Panc1 (cell line): ENCODE measurements around the gene USF1. TPM values are rescaled to one million over a fixed set of nuclear protein-coding genes. Genes with fewer than 3 reads are reported as not detected.
"Not testable (repeated sequence)": the region's sequence is repeated elsewhere in the genome, so short reads cannot be mapped to it uniquely, and the experiment has no call there.

Experiments used
- ATAC-seq: fragments of 200-7000 bp; cut with Tn5 transposase; 2 replicates; pipeline ENCODE4 v1.9.1; 2020; ENCODE audit warnings: mild to moderate bottlenecking, moderate library complexity
- BruUV-seq: library from RNA; stranded (reverse); fragments of 400-500 nt; replicated peaks from 2 replicates; lab custom pipeline; 2021; lab: Mats Ljungman, UMichigan
- CTCF ChIA-PET: fragments of 300-600 bp; sonication (Branson Sonifier 250); formaldehyde crosslinking; loops from one replicate; lab custom pipeline; 2022; ENCODE audit warnings: antibody characterized with exemption; lab: Charles Lee
- POLR2A ChIA-PET: fragments of 300-600 bp; sonication (Branson Sonifier 250); formaldehyde crosslinking; loops from one replicate; lab custom pipeline; 2022; ENCODE audit warnings: antibody characterized with exemption; lab: Charles Lee
- DNase-seq: peaks from one replicate; pipeline ENCODE4 v3.0.0-alpha.2; 2010; ENCODE audit warnings: low read depth, low spot score
- H3K27ac ChIP-seq: 2 replicates; pipeline ENCODE4 v1.5.1; 2011; ENCODE audit warnings: mild to moderate bottlenecking, low read length, inconsistent platforms
- H3K27me3 ChIP-seq: fragments of 200-500 bp; sonication (Bioruptor generic); 2 replicates; pipeline ENCODE4 v1.6.0; 2014; ENCODE audit warnings: low read length, inconsistent platforms; ENCODE audit not compliant: control insufficient read depth, insufficient read depth
- H3K36me3 ChIP-seq: fragments of 200-500 bp; sonication (Bioruptor generic); 2 replicates; pipeline ENCODE4 v1.5.1; 2014; ENCODE audit warnings: inconsistent platforms, mild to moderate bottlenecking, low read length, moderate library complexity; ENCODE audit not compliant: control insufficient read depth, insufficient read depth
- H3K4me1 ChIP-seq: 2 replicates; pipeline ENCODE4 v1.5.1; 2011; ENCODE audit warnings: inconsistent platforms, mild to moderate bottlenecking, low read length, moderate library complexity; ENCODE audit not compliant: control insufficient read depth, insufficient read depth
- H3K4me3 ChIP-seq, 2 experiments: 2 replicates each; pipeline ENCODE4 v1.5.1; 2011 to 2012; ENCODE audit warnings: low read depth in 2 of 2, low read length in 2 of 2, mild to moderate bottlenecking in 2 of 2, inconsistent platforms in 1 of 2, moderate library complexity in 1 of 2
- H3K9me3 ChIP-seq: fragments of 200-500 bp; sonication (Bioruptor generic); 2 replicates; pipeline ENCODE4 v1.5.1; 2014; ENCODE audit warnings: low read depth, mild to moderate bottlenecking, inconsistent platforms, low read length, moderate library complexity; ENCODE audit not compliant: control insufficient read depth, insufficient read depth
- POLR2AphosphoS5 ChIP-seq: IDR thresholded peaks from 2 replicates; pipeline ENCODE4 v1.6.1; 2012; ENCODE audit warnings: mild to moderate bottlenecking, low read depth, low read length, moderate library complexity
- SIN3A ChIP-seq: IDR thresholded peaks from 2 replicates; pipeline ENCODE4 v1.6.1; 2012; ENCODE audit warnings: low read depth, mild to moderate bottlenecking, low read length, moderate library complexity, borderline replicate concordance; ENCODE audit not compliant: insufficient read depth
- TCF7L2 ChIP-seq: IDR thresholded peaks from 2 replicates; pipeline ENCODE4 v1.6.1; 2011; ENCODE audit warnings: mild to moderate bottlenecking, low read depth, low read length, inconsistent platforms
- in situ Hi-C: cut with HindIII; loops from 2 replicates; pipeline ENCODE4 v1.10.0; 2016; ENCODE audit warnings: low sequenced_read_pairs, low pct_unique_long_range_greater_than_20kb
- intact Hi-C: fragments of 100-400 bp; cut with micrococcal nuclease; formaldehyde crosslinking; loops from one replicate; pipeline ENCODE4 v1.10.0; 2022; ENCODE audit not compliant: unreplicated experiment
- total RNA-seq: library from RNA; stranded (reverse); gene quantifications from one replicate; pipeline ENCODE4 v1.2.1, GENCODE V29; 2021; ENCODE audit not compliant: unreplicated experiment
- TF ChIP-seq, protein P1 (sequence below): fragments of 450-650 bp; IDR thresholded peaks from 2 replicates; pipeline ENCODE4 v1.5.1; 2017; ENCODE audit warnings: mild to moderate bottlenecking
- TF ChIP-seq, protein P2 (sequence below), 2 experiments: IDR thresholded peaks; 2 replicates each; pipeline ENCODE4 v1.6.1; 2011 to 2012; ENCODE audit warnings: low read depth in 2 of 2, control low read depth in 1 of 2, low read length in 1 of 2, mild to moderate bottlenecking in 1 of 2, moderate library complexity in 1 of 2; ENCODE audit not compliant: insufficient read depth in 1 of 2

Gene USF1
- total RNA-seq, 1 experiment from 2014 or later = 57.7 TPM

DNA sequence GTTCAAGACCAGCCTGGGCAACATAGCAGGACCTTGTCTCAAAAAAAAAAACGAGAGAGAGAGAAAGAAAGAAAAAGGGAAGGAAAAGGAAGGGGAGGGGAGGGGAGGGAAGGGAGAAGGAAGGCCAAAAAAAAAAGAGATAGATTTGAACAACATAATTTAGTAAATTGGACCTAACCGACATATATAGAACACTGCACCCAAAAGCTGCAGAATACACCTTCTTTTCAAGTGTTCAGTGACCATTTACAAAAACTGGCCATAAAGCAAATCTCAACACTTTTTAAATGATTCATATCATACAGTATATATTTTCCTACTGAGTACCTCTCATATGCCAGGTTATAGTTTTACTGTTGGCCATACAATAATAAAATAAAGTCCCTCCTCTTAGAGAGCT lies 13.9 kb downstream of the USF1 start:
- ATAC-seq (no peak), DNase-seq (no peak)
- TF ChIP-seq TCF7L2 (no peak), SIN3A (no peak), POLR2AphosphoS5 (no peak)
- TF ChIP-seq, protein P1, sequence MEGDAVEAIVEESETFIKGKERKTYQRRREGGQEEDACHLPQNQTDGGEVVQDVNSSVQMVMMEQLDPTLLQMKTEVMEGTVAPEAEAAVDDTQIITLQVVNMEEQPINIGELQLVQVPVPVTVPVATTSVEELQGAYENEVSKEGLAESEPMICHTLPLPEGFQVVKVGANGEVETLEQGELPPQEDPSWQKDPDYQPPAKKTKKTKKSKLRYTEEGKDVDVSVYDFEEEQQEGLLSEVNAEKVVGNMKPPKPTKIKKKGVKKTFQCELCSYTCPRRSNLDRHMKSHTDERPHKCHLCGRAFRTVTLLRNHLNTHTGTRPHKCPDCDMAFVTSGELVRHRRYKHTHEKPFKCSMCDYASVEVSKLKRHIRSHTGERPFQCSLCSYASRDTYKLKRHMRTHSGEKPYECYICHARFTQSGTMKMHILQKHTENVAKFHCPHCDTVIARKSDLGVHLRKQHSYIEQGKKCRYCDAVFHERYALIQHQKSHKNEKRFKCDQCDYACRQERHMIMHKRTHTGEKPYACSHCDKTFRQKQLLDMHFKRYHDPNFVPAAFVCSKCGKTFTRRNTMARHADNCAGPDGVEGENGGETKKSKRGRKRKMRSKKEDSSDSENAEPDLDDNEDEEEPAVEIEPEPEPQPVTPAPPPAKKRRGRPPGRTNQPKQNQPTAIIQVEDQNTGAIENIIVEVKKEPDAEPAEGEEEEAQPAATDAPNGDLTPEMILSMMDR = no peak
- TF ChIP-seq, protein P2, sequence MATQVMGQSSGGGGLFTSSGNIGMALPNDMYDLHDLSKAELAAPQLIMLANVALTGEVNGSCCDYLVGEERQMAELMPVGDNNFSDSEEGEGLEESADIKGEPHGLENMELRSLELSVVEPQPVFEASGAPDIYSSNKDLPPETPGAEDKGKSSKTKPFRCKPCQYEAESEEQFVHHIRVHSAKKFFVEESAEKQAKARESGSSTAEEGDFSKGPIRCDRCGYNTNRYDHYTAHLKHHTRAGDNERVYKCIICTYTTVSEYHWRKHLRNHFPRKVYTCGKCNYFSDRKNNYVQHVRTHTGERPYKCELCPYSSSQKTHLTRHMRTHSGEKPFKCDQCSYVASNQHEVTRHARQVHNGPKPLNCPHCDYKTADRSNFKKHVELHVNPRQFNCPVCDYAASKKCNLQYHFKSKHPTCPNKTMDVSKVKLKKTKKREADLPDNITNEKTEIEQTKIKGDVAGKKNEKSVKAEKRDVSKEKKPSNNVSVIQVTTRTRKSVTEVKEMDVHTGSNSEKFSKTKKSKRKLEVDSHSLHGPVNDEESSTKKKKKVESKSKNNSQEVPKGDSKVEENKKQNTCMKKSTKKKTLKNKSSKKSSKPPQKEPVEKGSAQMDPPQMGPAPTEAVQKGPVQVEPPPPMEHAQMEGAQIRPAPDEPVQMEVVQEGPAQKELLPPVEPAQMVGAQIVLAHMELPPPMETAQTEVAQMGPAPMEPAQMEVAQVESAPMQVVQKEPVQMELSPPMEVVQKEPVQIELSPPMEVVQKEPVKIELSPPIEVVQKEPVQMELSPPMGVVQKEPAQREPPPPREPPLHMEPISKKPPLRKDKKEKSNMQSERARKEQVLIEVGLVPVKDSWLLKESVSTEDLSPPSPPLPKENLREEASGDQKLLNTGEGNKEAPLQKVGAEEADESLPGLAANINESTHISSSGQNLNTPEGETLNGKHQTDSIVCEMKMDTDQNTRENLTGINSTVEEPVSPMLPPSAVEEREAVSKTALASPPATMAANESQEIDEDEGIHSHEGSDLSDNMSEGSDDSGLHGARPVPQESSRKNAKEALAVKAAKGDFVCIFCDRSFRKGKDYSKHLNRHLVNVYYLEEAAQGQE (IDR thresholded peaks at IDR 0.05; ENCODE audit: insufficient read depth in 1 of 2, low read depth in 2 of 2, low read length in 1 of 2) = no peak
- no TSS peak for BruUV-seq
- ChIA-PET CTCF (interaction anchor here (0.6 kb wide), 1 partner anchor 143 kb away, joined by 3 read pairs; no protein-coding TSS in a partner anchor), POLR2A (no interaction called here)
- Histone ChIP-seq H3K9me3 (no peaks in the 10 kb centered on the region), H3K27me3 (no peaks in the 10 kb centered on the region), H3K27ac (no peak overlapping the region), H3K4me3 (no peak overlapping the region), H3K36me3 (no peaks in the 10 kb centered on the region), H3K4me1 (peaks cover 2% of the 10 kb centered on the region; the same call in 1 of the 2 replicates)
- intact Hi-C loops = no loop called here
- in situ Hi-C loops = no loop called here

DNA sequence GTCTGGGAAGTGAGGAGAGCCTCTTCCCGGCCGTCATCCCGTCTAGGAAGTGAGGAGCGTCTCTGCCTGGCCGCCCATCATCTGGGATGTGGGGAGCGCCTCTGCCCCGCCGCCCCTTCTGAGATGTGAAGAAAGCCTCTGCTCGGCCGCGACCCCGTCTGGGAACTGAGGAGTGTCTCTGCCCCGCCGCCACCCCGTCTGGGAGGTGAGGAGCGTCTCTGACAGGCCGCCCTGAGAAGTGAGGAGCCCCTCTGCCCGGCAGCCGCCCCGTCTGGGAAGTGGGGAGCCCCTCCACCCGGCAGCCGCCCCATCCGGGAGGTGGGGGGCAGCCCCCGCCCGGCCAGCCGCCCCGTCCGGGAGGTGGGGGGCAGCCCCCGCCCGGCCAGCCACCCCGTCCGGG lies 16.3 kb downstream of the USF1 start:
- H3K4me1 ChIP-seq, ATAC-seq, in situ Hi-C loops, POLR2A ChIA-PET, H3K27ac ChIP-seq, H3K36me3 ChIP-seq, DNase-seq, H3K4me3 ChIP-seq, intact Hi-C loops, BruUV-seq, H3K9me3 ChIP-seq, CTCF ChIA-PET, H3K27me3 ChIP-seq: not testable (repeated sequence)

DNA sequence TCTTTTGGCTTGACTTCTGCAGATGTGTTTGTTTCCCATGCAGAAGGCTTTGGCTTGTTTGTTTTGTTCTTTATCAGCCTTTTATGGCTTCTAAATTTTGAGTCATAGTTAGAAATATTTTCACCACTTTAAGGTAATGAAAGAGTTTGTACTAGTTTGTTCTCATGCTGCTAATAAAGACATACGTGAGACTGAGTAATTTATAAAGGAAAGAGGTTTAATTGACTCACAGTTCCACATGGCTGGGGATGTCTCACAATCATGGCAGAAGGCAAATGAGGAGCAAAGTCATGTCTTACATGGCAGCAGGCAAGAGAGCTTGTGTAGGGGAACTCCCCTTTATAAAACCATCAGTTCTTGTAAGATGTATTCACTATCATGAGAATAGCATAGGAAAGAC lies 18.8 kb downstream of the USF1 start:
- H3K4me1 ChIP-seq, BruUV-seq, H3K27ac ChIP-seq, H3K36me3 ChIP-seq, H3K27me3 ChIP-seq, intact Hi-C loops, H3K9me3 ChIP-seq, DNase-seq, in situ Hi-C loops, H3K4me3 ChIP-seq, CTCF ChIA-PET: not testable (repeated sequence)
- ATAC-seq = peak; percentile 47
- POLR2A ChIA-PET = interaction anchor here (0.7 to 0.8 kb wide), 2 partner anchors 32 to 108 kb away, joined by 3 to 5 read pairs; no protein-coding TSS in a partner anchor

DNA sequence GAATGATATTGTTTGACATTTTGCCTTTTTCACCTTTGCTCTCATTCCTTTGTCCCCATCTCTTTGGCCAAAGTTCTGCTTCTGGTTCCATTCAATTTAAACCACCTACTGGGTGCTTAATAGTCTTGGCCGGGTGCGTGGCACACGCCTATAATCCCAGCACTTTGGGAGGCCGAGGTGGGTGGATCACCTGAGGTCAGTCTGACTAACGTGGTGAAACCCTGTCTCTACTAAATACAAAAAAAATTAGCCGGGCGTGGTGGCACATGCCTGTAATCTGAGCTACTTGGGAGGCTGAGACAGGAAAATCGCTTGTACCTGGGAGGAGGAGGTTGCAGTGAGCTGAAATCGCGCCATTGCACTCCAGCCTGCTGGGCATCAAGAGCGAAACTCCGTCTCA lies 23.3 kb downstream of the USF1 start:
- H3K27ac ChIP-seq, ATAC-seq, DNase-seq, H3K4me3 ChIP-seq, in situ Hi-C loops, H3K27me3 ChIP-seq, intact Hi-C loops, BruUV-seq, CTCF ChIA-PET, H3K36me3 ChIP-seq, H3K9me3 ChIP-seq: not testable (repeated sequence)
- POLR2A ChIA-PET = interaction anchor here (0.6 to 0.7 kb wide), 2 partner anchors 33 to 359 kb away, joined by 3 to 6 read pairs; no protein-coding TSS in a partner anchor
- H3K4me1 ChIP-seq = peaks cover 27% of the 10 kb centered on the region
